H1 (cell line): ENCODE data around the gene PRKN. TPM values are rescaled to one million over a fixed set of nuclear protein-coding genes. Genes with fewer than 3 reads are reported as not detected.

ENCODE experiments used
- KDM4A ChIP-seq: IDR thresholded peaks from one replicate; pipeline ENCODE4 v1.7.1; 2012; ENCODE audit warnings: low read depth, mild to moderate bottlenecking, moderate library complexity, low read length, inconsistent platforms; ENCODE audit not compliant: severe bottlenecking
- TEAD4 ChIP-seq: IDR thresholded peaks from 2 replicates; pipeline ENCODE4 v1.6.1; 2012; ENCODE audit warnings: low read depth, low read length, inconsistent platforms, mixed read lengths
- polyA plus RNA-seq, 7 experiments: library from polyadenylated mRNA; depleted of rRNA in 3 of 7; stranded (reverse) in 5 of 7; unstranded in 2 of 7; fragments of >200 nt in 5 of 7; fragments of 200-250 nt in 2 of 7; gene quantifications; 1 replicate in 5 of 7; 2 replicates in 1 of 7; 4 replicates in 1 of 7; pipeline versions ENCODE4 v1.2.1 to v1.2.3, GENCODE V29; 2011 to 2013; ENCODE audit warnings: missing spikeins in 2 of 7, mixed read lengths in 2 of 7
- total RNA-seq: library from RNA; stranded (reverse); fragmentation: NEBNext Ultra II Directional; extraction: Animal tissue kit (Norgen Biotek cat#: 25700); gene quantifications from 2 replicates; pipeline ENCODE4 v1.2.1, GENCODE V29; 2021

The PRKN gene
- total and polyA plus RNA-seq, 2 of the 8 experiments (the other 6 are each of a cell fraction or from before 2014, with no cell fraction given) = 0.13 to 0.29 TPM

DNA sequence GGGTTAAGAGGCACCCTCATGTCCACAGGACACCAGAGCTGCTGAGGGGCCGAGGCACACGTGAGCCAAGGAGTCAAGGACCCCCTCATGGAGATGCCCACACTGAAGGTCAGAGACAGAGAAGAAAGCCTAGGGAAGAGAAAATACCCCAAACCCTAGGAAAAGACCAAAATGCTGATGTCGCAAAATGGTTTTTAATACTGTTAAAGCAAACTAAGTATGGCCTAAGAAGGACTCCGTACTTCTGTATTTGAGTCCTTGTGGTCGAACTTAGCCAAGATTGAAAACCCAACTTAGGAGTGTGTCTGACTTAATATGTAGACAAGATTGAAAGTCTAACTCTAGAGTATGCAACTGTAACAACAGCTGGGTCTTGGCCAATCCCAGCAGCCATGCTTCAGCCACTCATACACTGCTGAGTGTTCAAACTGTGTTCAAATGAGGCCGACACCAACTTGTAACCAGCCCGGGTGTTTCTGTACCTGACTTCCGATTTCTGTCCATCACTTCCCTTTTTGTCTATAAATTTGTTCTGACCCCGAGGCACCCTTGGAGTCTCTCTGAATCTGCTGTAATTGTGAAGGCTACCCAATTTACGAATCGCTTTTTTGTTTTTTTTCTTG, 1361.2 kb downstream of the PRKN start (continued):
- TF ChIP-seq KDM4A (no peak), TEAD4 (no peak)
